Naive thymus-derived CD4-positive, alpha-beta T cell (primary cell): ENCODE results near the gene NPTXR. TPM values are rescaled to one million over a fixed set of nuclear protein-coding genes. Genes with fewer than 3 reads are reported as not detected.

Experiments
- ATAC-seq: fragments of 150-1000 bp; cut with Tn5 transposase; 2 replicates; pipeline ENCODE4 v1.10.0; 2021; ENCODE audit warnings: mild to moderate bottlenecking, moderate library complexity
- CTCF ChIA-PET: fragments of 350-600 bp; sonication (Branson Sonifier 250); formaldehyde crosslinking; loops from one replicate; lab custom pipeline; 2021; ENCODE audit warnings: antibody characterized with exemption; lab: Charles Lee
- POLR2A ChIA-PET: fragments of 350-600 bp; sonication (Branson Sonifier 250); formaldehyde crosslinking; loops from one replicate; lab custom pipeline; 2021; ENCODE audit warnings: antibody characterized with exemption, inconsistent platforms; lab: Charles Lee
- DNase-seq, 9 donors: peaks; one replicate each; pipeline versions ENCODE4 v3.0.0 to v3.0.0-alpha.2; 2020 to 2022; ENCODE audit warnings: mixed read lengths in 1 of 9
- H3K27ac ChIP-seq: one replicate; pipeline ENCODE4 v1.7.0; 2013; ENCODE audit warnings: mild to moderate bottlenecking, low read depth, low read length, moderate library complexity
- H3K27me3 ChIP-seq, 2 donors: one replicate each; pipeline ENCODE4 v1.7.0; 2013; ENCODE audit warnings: low read length in 2 of 2, mild to moderate bottlenecking in 2 of 2, moderate library complexity in 2 of 2; ENCODE audit not compliant: control insufficient read depth in 2 of 2, insufficient read depth in 2 of 2
- H3K36me3 ChIP-seq, 3 experiments: 1 replicate in 2 of 3; 2 replicates in 1 of 3; pipeline ENCODE4 v1.7.0; 2013; ENCODE audit warnings: low read length in 3 of 3, mild to moderate bottlenecking in 3 of 3, moderate library complexity in 1 of 3; ENCODE audit not compliant: insufficient read depth in 3 of 3, control insufficient read depth in 2 of 3
- H3K4me1 ChIP-seq, 2 donors: one replicate each; pipeline ENCODE4 v1.7.0; 2013; ENCODE audit warnings: low read length in 2 of 2, mild to moderate bottlenecking in 2 of 2, moderate library complexity in 1 of 2; ENCODE audit not compliant: control insufficient read depth in 2 of 2, insufficient read depth in 2 of 2
- H3K4me3 ChIP-seq: 2 replicates; pipeline ENCODE4 v1.7.0; 2013; ENCODE audit warnings: mild to moderate bottlenecking, low read length
- H3K9me3 ChIP-seq, 3 experiments: 1 replicate in 2 of 3; 2 replicates in 1 of 3; pipeline ENCODE4 v1.7.0; 2013; ENCODE audit warnings: low read length in 3 of 3; ENCODE audit not compliant: control insufficient read depth in 2 of 3
- H3K27ac Mint-ChIP-seq, 9 donors: one replicate each; pipeline ENCODE4 v1.8.0; 2020 to 2022; ENCODE audit warnings: mixed read lengths in 9 of 9, mild to moderate bottlenecking in 8 of 9, moderate library complexity in 5 of 9, inconsistent platforms in 2 of 9
- H3K27me3 Mint-ChIP-seq, 5 donors: one replicate each; pipeline ENCODE4 v1.8.0; 2021 to 2022; ENCODE audit warnings: mixed read lengths in 5 of 5, mild to moderate bottlenecking in 1 of 5
- H3K36me3 Mint-ChIP-seq, 5 donors: one replicate each; pipeline ENCODE4 v1.8.0; 2020 to 2022; ENCODE audit warnings: mixed read lengths in 5 of 5, mild to moderate bottlenecking in 3 of 5, inconsistent platforms in 1 of 5
- H3K4me1 Mint-ChIP-seq, 7 donors: one replicate each; pipeline ENCODE4 v1.8.0; 2020 to 2022; ENCODE audit warnings: mixed read lengths in 7 of 7, mild to moderate bottlenecking in 3 of 7, inconsistent platforms in 1 of 7
- H3K4me3 Mint-ChIP-seq, 10 donors: one replicate each; pipeline ENCODE4 v1.8.0; 2020 to 2022; ENCODE audit warnings: mild to moderate bottlenecking in 10 of 10, mixed read lengths in 10 of 10, moderate library complexity in 6 of 10, inconsistent platforms in 2 of 10
- H3K9me3 Mint-ChIP-seq, 11 donors: one replicate each; pipeline ENCODE4 v1.8.0; 2020 to 2022; ENCODE audit warnings: mixed read lengths in 11 of 11, mild to moderate bottlenecking in 4 of 11, inconsistent platforms in 1 of 11, moderate library complexity in 1 of 11
- intact Hi-C, 2 donors: fragments of 100-400 bp; cut with micrococcal nuclease; formaldehyde crosslinking; loops; one replicate each; pipeline ENCODE4 v1.15.1; 2023
- polyA plus RNA-seq, 2 donors: library from polyadenylated mRNA; unstranded; fragments of 300-500 nt; fragmentation: Illumina TruSeq; gene quantifications; one replicate each; pipeline ENCODE4 v1.2.3, GENCODE V29; 2021
- total RNA-seq, 6 experiments: library from RNA in 5 of 6; stranded (reverse) in 5 of 6; gene quantifications; 1 replicate in 5 of 6; 2 replicates in 1 of 6; pipeline ENCODE4 v1.2.3 and lab custom pipeline; 2021 to 2026

NPTXR gene
- total and polyA plus RNA-seq, 7 experiments from 2014 or later = 0.85 to 12.9 (median 4.4) TPM

- intact Hi-C loops = no loop called here
- Histone ChIP-seq H3K27ac (no peak overlapping the region), H3K4me3 (no peak overlapping the region), H3K27me3 (no peaks in the 10 kb centered on the region), H3K4me1 (no peaks in the 10 kb centered on the region), H3K36me3 (no peaks in the 10 kb centered on the region), H3K9me3 (no peaks in the 10 kb centered on the region)
- Mint-ChIP-seq H3K9me3 (peaks cover 0 to 2% (median 0%) of the 10 kb centered on the region in 11 donors), H3K36me3 (no peaks in the 10 kb centered on the region), H3K4me3 (no peak overlapping the region), H3K27ac (no peak overlapping the region), H3K27me3 (no peaks in the 10 kb centered on the region), H3K4me1 (peaks cover 0 to 16% (median 4%) of the 10 kb centered on the region in 7 donors)
- CTCF ChIA-PET = no interaction called here
- POLR2A ChIA-PET = interaction anchor here (33.7 kb wide), 1 partner anchor 33 kb away, joined by 1007 read pairs; no protein-coding TSS in a partner anchor
- no peak for ATAC-seq
- DNase-seq = no peak
Measured at GRCh38 chr22:38772623-38772873, 71.3 kb downstream of the NPTXR start.

- DNase-seq = no peak
- no peaks in the 10 kb centered on the region for H3K36me3 Mint-ChIP-seq
- peaks cover 3 to 20% (median 6%) of the 10 kb centered on the region in 7 donors for H3K4me1 Mint-ChIP-seq
- H3K27ac ChIP-seq = no peak overlapping the region
- CTCF ChIA-PET = interaction anchor here (0.6 to 2.4 kb wide), 7 partner anchors 12 to 401 kb away, joined by 3 to 14 read pairs (median 4); partner anchors contain the start of gene NPTXR
- no peaks in the 10 kb centered on the region for H3K27me3 ChIP-seq
- intact Hi-C loops = no loop called here
- H3K36me3 ChIP-seq = no peaks in the 10 kb centered on the region
- no peaks in the 10 kb centered on the region for H3K4me1 ChIP-seq
- H3K4me3 ChIP-seq = no peak overlapping the region
- no peaks in the 10 kb centered on the region for H3K9me3 ChIP-seq
- no peak overlapping the region for H3K27ac Mint-ChIP-seq
- H3K9me3 Mint-ChIP-seq = peaks cover 0 to 2% (median 0%) of the 10 kb centered on the region in 11 donors
- H3K27me3 Mint-ChIP-seq = no peaks in the 10 kb centered on the region
- POLR2A ChIA-PET = interaction anchor here (2.7 to 33.7 kb wide), 2 partner anchors 13 to 31 kb away, joined by 17 to 1007 read pairs; no protein-coding TSS in a partner anchor
- no peak overlapping the region for H3K4me3 Mint-ChIP-seq
- no peak for ATAC-seq
Measured at GRCh38 chr22:38770257-38770949, 73.4 kb downstream of the NPTXR start.

Other genes with a start within 250 kb of the NPTXR start
- gene FAM227A, start 187.6 kb downstream of the NPTXR start, total RNA-seq = 1 to 10 TPM in 1 of 5 experiments, under 1 TPM in 3, not detected in 1; 0.05 to 1.0 (median 0.30) TPM
- gene FAM227A, start 187.6 kb downstream of the NPTXR start, polyA plus RNA-seq = not detected
- 10 to 100 TPM; 12.2 to 39.9 (median 15.2) TPM for gene CBY1, start 187.4 kb downstream of the NPTXR start, total RNA-seq
- gene CBY1, start 187.4 kb downstream of the NPTXR start, polyA plus RNA-seq = 10 to 100 TPM in 1 of 2 donors, 1 to 10 TPM in 1; 8.1 to 11.2 TPM
- gene TOMM22, start 162.1 kb downstream of the NPTXR start, total RNA-seq = 10 to 100 TPM; 45.0 to 92.4 (median 50.6) TPM
- 10 to 100 TPM; 47.3 to 53.1 TPM for gene TOMM22, start 162.1 kb downstream of the NPTXR start, polyA plus RNA-seq
- gene JOSD1, start 143.1 kb downstream of the NPTXR start, total RNA-seq = 100 to 1,000 TPM in 2 of 5 experiments, 10 to 100 TPM in 3; 60.6 to 175 (median 74.9) TPM
- gene JOSD1, start 143.1 kb downstream of the NPTXR start, polyA plus RNA-seq = 1 to 10 TPM; 7.4 to 8.1 TPM
- gene GTPBP1, start 138.1 kb downstream of the NPTXR start, total RNA-seq = 100 to 1,000 TPM in 2 of 5 experiments, 10 to 100 TPM in 3; 79.1 to 209 (median 91.9) TPM
- gene GTPBP1, start 138.1 kb downstream of the NPTXR start, polyA plus RNA-seq = 10 to 100 TPM; 16.9 to 32.8 TPM
- gene SUN2, start 88.0 kb downstream of the NPTXR start, total RNA-seq = 100 to 1,000 TPM; 509 to 977 (median 558) TPM
- 100 to 1,000 TPM; 397 to 696 TPM for gene SUN2, start 88.0 kb downstream of the NPTXR start, polyA plus RNA-seq
- gene DNAL4, start 49.9 kb downstream of the NPTXR start, total RNA-seq = 10 to 100 TPM in 2 of 5 experiments, 1 to 10 TPM in 3; 5.0 to 11.1 (median 8.9) TPM
- gene DNAL4, start 49.9 kb downstream of the NPTXR start, polyA plus RNA-seq = 10 to 100 TPM in 1 of 2 donors, 1 to 10 TPM in 1; 9.8 to 15.0 TPM
- 10 to 100 TPM; 41.7 to 77.0 (median 73.4) TPM for gene CBX6, start 28.2 kb upstream of the NPTXR start, total RNA-seq
- 1 to 10 TPM; 6.3 to 7.2 TPM for gene CBX6, start 28.2 kb upstream of the NPTXR start, polyA plus RNA-seq
- gene APOBEC3A, start 113.6 kb upstream of the NPTXR start, total RNA-seq = 10 to 100 TPM in 2 of 5 experiments, not detected in 3; 15.7 to 79.1 TPM
- under 1 TPM in 1 of 2 donors, not detected in 1; 0.13 TPM for gene APOBEC3A, start 113.6 kb upstream of the NPTXR start, polyA plus RNA-seq
- 10 to 100 TPM in 2 of 5 experiments, 1 to 10 TPM in 1, under 1 TPM in 1, not detected in 1; 0.30 to 16.0 (median 7.1) TPM for gene APOBEC3B, start 138.3 kb upstream of the NPTXR start, total RNA-seq
- gene APOBEC3B, start 138.3 kb upstream of the NPTXR start, polyA plus RNA-seq = not detected
- 100 to 1,000 TPM in 1 of 5 experiments, 10 to 100 TPM in 4; 16.4 to 102 (median 20.5) TPM for gene APOBEC3C, start 170.2 kb upstream of the NPTXR start, total RNA-seq
- 10 to 100 TPM; 41.2 to 46.2 TPM for gene APOBEC3C, start 170.2 kb upstream of the NPTXR start, polyA plus RNA-seq
- 10 to 100 TPM; 10.9 to 40.8 (median 19.1) TPM for gene APOBEC3D, start 177.1 kb upstream of the NPTXR start, total RNA-seq
- 1 to 10 TPM; 7.0 to 9.4 TPM for gene APOBEC3D, start 177.1 kb upstream of the NPTXR start, polyA plus RNA-seq
- 10 to 100 TPM; 12.5 to 40.4 (median 12.7) TPM for gene APOBEC3F, start 196.8 kb upstream of the NPTXR start, total RNA-seq
- 1 to 10 TPM; 4.9 to 9.1 TPM for gene APOBEC3F, start 196.8 kb upstream of the NPTXR start, polyA plus RNA-seq
- 10 to 100 TPM; 18.5 to 93.2 (median 21.0) TPM for gene APOBEC3G, start 233.2 kb upstream of the NPTXR start, total RNA-seq
- gene APOBEC3G, start 233.2 kb upstream of the NPTXR start, polyA plus RNA-seq = 10 to 100 TPM; 22.9 to 32.7 TPM